Esophagus squamous epithelium (tissue), 4 donors: ENCODE results near the gene AEBP2.

Experiments used
- CTCF ChIP-seq, 6 experiments: fragments of 450-650 bp in 4 of 6; fragments of 200-600 bp in 2 of 6; sonication (generic) in 2 of 6; IDR thresholded peaks; one replicate each; pipeline ENCODE4 v1.5.1; 2016 to 2019; ENCODE audit warnings: antibody characterized with exemption in 6 of 6, mild to moderate bottlenecking in 4 of 6, moderate library complexity in 4 of 6
- POLR2A ChIP-seq, 4 donors: fragments of 450-650 bp; IDR thresholded peaks; one replicate each; pipeline ENCODE4 v1.6.1; 2017; ENCODE audit warnings: antibody characterized with exemption in 4 of 4, mild to moderate bottlenecking in 4 of 4, moderate library complexity in 3 of 4

GRCh38 chr12:19450362-19450761, 11.1 kb downstream of the AEBP2 start:
- TF ChIP-seq POLR2A (IDR thresholded peaks at IDR 0.05), result no peak
- TF ChIP-seq CTCF (IDR thresholded peaks at IDR 0.05), result no peak
